ENCODE results near the gene HOOK2.
"Not testable (repeated sequence)": the region's sequence is repeated elsewhere in the genome, so short reads cannot be mapped to it uniquely, and the experiment has no call there.

GRCh38 chr19:12817810-12818209, 42.5 kb upstream of the HOOK2 start:
- not testable (repeated sequence) for TF ChIP-seq TARDBP (IDR thresholded peaks at IDR 0.05); NFRKB (IDR thresholded peaks at IDR 0.05); FOXK2 (IDR thresholded peaks at IDR 0.05); FOXM1 (IDR thresholded peaks at IDR 0.05; ENCODE audit: borderline replicate concordance); PKNOX1 (IDR thresholded peaks at IDR 0.05); HDGF (IDR thresholded peaks at IDR 0.05; ENCODE audit: borderline replicate concordance); SUZ12 (IDR thresholded peaks at IDR 0.05); BHLHE40 (IDR thresholded peaks at IDR 0.05; ENCODE audit: borderline replicate concordance); ZNF384 (IDR thresholded peaks at IDR 0.05); ARNT (IDR thresholded peaks at IDR 0.05); SP1 (IDR thresholded peaks at IDR 0.05)
